IMR-90 (cell line): ENCODE data around the gene TSKS. TPM values are rescaled to one million over a fixed set of nuclear protein-coding genes. Genes with fewer than 3 reads are reported as not detected.

Experiments used
- ATAC-seq: fragments of 200-7000 bp; cut with Tn5 transposase; 2 replicates; pipeline ENCODE4 v1.9.1; 2020; ENCODE audit warnings: low read depth, mild to moderate bottlenecking, moderate library complexity
- BruUV-seq: library from RNA; stranded (reverse); fragments of 400-500 nt; replicated peaks from 2 replicates; lab custom pipeline; 2021; lab: Mats Ljungman, UMichigan
- CTCF ChIA-PET: fragments of 300-600 bp; formaldehyde crosslinking; extraction: SDS; loops from one replicate; lab custom pipeline; 2021; ENCODE audit warnings: antibody characterized with exemption; lab: Yijun Ruan, JAX
- POLR2A ChIA-PET: fragments of 300-600 bp; sonication (Branson Sonifier 250); formaldehyde crosslinking; loops from one replicate; lab custom pipeline; 2022; ENCODE audit warnings: antibody characterized with exemption; ENCODE audit not compliant: unreplicated experiment; lab: Charles Lee
- DNase-seq: peaks from one replicate; pipeline ENCODE4 v3.0.0; 2013
- H2AFZ ChIP-seq: replicated peaks from 2 replicates; pipeline ENCODE3; 2013; ENCODE audit warnings: low read length, mild to moderate bottlenecking; ENCODE audit not compliant: poor library complexity
- H2AK5ac ChIP-seq: 2 replicates; pipeline ENCODE4 v1.6.1; 2013; ENCODE audit warnings: low read depth, low read length, inconsistent platforms
- H2AK9ac ChIP-seq: replicated peaks from 2 replicates; pipeline ENCODE3; 2013; ENCODE audit warnings: mild to moderate bottlenecking, low read depth, low read length, moderate library complexity; ENCODE audit not compliant: poor library complexity
- H2BK120ac ChIP-seq: 2 replicates; pipeline ENCODE4 v1.6.1; 2013; ENCODE audit warnings: low read depth, low read length, inconsistent platforms
- H2BK15ac ChIP-seq: 3 replicates; pipeline ENCODE4 v1.6.1; 2013; ENCODE audit warnings: low read depth, low read length, inconsistent platforms
- H2BK20ac ChIP-seq: 2 replicates; pipeline ENCODE4 v1.6.1; 2013; ENCODE audit warnings: low read depth, mild to moderate bottlenecking, inconsistent platforms, low read length, moderate library complexity
- H2BK5ac ChIP-seq: 2 replicates; pipeline ENCODE4 v1.6.1; 2013; ENCODE audit warnings: mild to moderate bottlenecking, low read depth, low read length, inconsistent platforms; ENCODE audit not compliant: poor library complexity, severe bottlenecking
- H3K14ac ChIP-seq: replicated peaks from 2 replicates; pipeline ENCODE4 v1.6.1; 2013; ENCODE audit warnings: low read depth, low read length, inconsistent platforms
- H3K18ac ChIP-seq: 2 replicates; pipeline ENCODE4 v1.6.1; 2013; ENCODE audit warnings: low read depth, low read length, control low read depth
- H3K23ac ChIP-seq: 2 replicates; pipeline ENCODE4 v1.6.1; 2013; ENCODE audit warnings: low read depth, low read length, inconsistent platforms
- H3K27ac ChIP-seq: 2 replicates; pipeline ENCODE4 v1.5.1; 2013; ENCODE audit warnings: mild to moderate bottlenecking, control low read depth, low read length; ENCODE audit not compliant: insufficient read depth
- H3K27me3 ChIP-seq: 2 replicates; pipeline ENCODE4 v1.6.1; 2013; ENCODE audit warnings: low read length; ENCODE audit not compliant: control insufficient read depth, insufficient read depth
- H3K36me3 ChIP-seq: 2 replicates; pipeline ENCODE4 v1.6.1; 2013; ENCODE audit warnings: low read length, mixed read lengths; ENCODE audit not compliant: control insufficient read depth, insufficient read depth
- H3K4ac ChIP-seq: 2 replicates; pipeline ENCODE4 v1.6.1; 2013; ENCODE audit warnings: low read depth, low read length, inconsistent platforms
- H3K4me1 ChIP-seq: 2 replicates; pipeline ENCODE4 v1.6.1; 2013; ENCODE audit warnings: low read length, mixed read lengths; ENCODE audit not compliant: control insufficient read depth, insufficient read depth
- H3K4me2 ChIP-seq: 2 replicates; pipeline ENCODE4 v1.6.1; 2013; ENCODE audit warnings: low read depth, mild to moderate bottlenecking, control low read depth, low read length, moderate library complexity
- H3K4me3 ChIP-seq: 2 replicates; pipeline ENCODE4 v1.5.1; 2013; ENCODE audit warnings: low read depth, mild to moderate bottlenecking, control low read depth, low read length, moderate library complexity; ENCODE audit not compliant: insufficient read depth
- H3K56ac ChIP-seq: 2 replicates; pipeline ENCODE4 v1.6.1; 2013; ENCODE audit warnings: low read length, inconsistent platforms; ENCODE audit not compliant: insufficient read depth; ENCODE audit errors: extremely low read depth
- H3K79me1 ChIP-seq, 2 experiments: 2 replicates each; pipeline ENCODE4 v1.6.1; 2013; ENCODE audit warnings: low read length in 2 of 2, inconsistent platforms in 1 of 2, low read depth in 1 of 2
- H3K9ac ChIP-seq: 2 replicates; pipeline ENCODE4 v1.6.1; 2013; ENCODE audit warnings: low read depth, low read length, control low read depth
- H3K9me1 ChIP-seq: 2 replicates; pipeline ENCODE4 v1.6.1; 2013; ENCODE audit warnings: low read length, inconsistent platforms; ENCODE audit not compliant: insufficient read depth
- H3K9me3 ChIP-seq: 2 replicates; pipeline ENCODE4 v1.6.1; 2013; ENCODE audit warnings: low read length; ENCODE audit not compliant: control insufficient read depth, insufficient read depth
- H4K20me1 ChIP-seq: 2 replicates; pipeline ENCODE4 v1.6.1; 2013; ENCODE audit warnings: low read length, inconsistent platforms; ENCODE audit not compliant: insufficient read depth
- H4K5ac ChIP-seq: 2 replicates; pipeline ENCODE4 v1.6.1; 2013; ENCODE audit warnings: mild to moderate bottlenecking, low read depth, low read length, control low read depth
- H4K8ac ChIP-seq, 2 experiments: 2 replicates each; pipeline ENCODE4 v1.6.1; 2013; ENCODE audit warnings: low read depth in 2 of 2, low read length in 2 of 2, control low read depth in 1 of 2, inconsistent platforms in 1 of 2
- H4K91ac ChIP-seq: 2 replicates; pipeline ENCODE4 v1.6.1; 2013; ENCODE audit warnings: low read depth, low read length, inconsistent platforms; ENCODE audit not compliant: insufficient read depth
- CEBPB ChIP-seq: IDR thresholded peaks from 2 replicates; pipeline ENCODE4 v1.6.1; 2012; ENCODE audit warnings: low read depth, low read length, improper control_type of control experiment
- CHD1 ChIP-seq: IDR thresholded peaks from 2 replicates; pipeline ENCODE4 v1.6.1; 2012; ENCODE audit warnings: low read depth, low read length, improper control_type of control experiment
- FOS ChIP-seq: fragments of 150-350 bp; IDR thresholded peaks from 2 replicates; pipeline ENCODE4 v1.6.1; 2016; ENCODE audit warnings: low read depth, low read length
- MAFK ChIP-seq: IDR thresholded peaks from 2 replicates; pipeline ENCODE4 v1.6.1; 2012; ENCODE audit warnings: low read depth, low read length, improper control_type of control experiment
- MAZ ChIP-seq: IDR thresholded peaks from 2 replicates; pipeline ENCODE4 v1.6.1; 2012; ENCODE audit warnings: low read depth, mild to moderate bottlenecking, low read length, improper control_type of control experiment, moderate library complexity, borderline replicate concordance
- NFE2L2 ChIP-seq: fragments of 150-350 bp; IDR thresholded peaks from 2 replicates; pipeline ENCODE4 v1.6.1; 2016; ENCODE audit warnings: low read depth, mild to moderate bottlenecking, low read length
- RAD21 ChIP-seq: IDR thresholded peaks from 2 replicates; pipeline ENCODE4 v1.6.1; 2012; ENCODE audit warnings: low read length, improper control_type of control experiment
- RCOR1 ChIP-seq: IDR thresholded peaks from 2 replicates; pipeline ENCODE4 v1.6.1; 2012; ENCODE audit warnings: mild to moderate bottlenecking, low read length, improper control_type of control experiment; ENCODE audit not compliant: insufficient replicate concordance
- RFX5 ChIP-seq: IDR thresholded peaks from 2 replicates; pipeline ENCODE4 v1.8.0; 2012; ENCODE audit warnings: low read depth, mild to moderate bottlenecking, low read length, moderate library complexity
- SMC3 ChIP-seq: fragments of 150-350 bp; IDR thresholded peaks from 2 replicates; pipeline ENCODE4 v1.6.1; 2016; ENCODE audit warnings: low read depth, mild to moderate bottlenecking, antibody characterized with exemption, low read length, moderate library complexity
- WGBS, 2 experiments: methylation state at CpG; one replicate each; pipeline versions ENCODE4 v1.1.5 to v1.1.7; 2013; ENCODE audit warnings: missing lambda C conversion rate in 2 of 2; ENCODE audit not compliant: insufficient read length in 1 of 2; ENCODE audit errors: extremely low coverage in 2 of 2; 5-methylcytosine and 5-hydroxymethylcytosine counted together
- dilution Hi-C: fragments of 300-500 bp; cut with HindIII; formaldehyde crosslinking; loops from one replicate; pipeline ENCODE4 v1.14.3; 2018; ENCODE audit warnings: low sequenced_read_pairs; ENCODE audit not compliant: unreplicated experiment
- in situ Hi-C: fragments of 300-500 bp; cut with MboI; formaldehyde crosslinking; loops from 3 replicates; pipeline ENCODE4 v1.14.3; 2019; ENCODE audit warnings: low sequenced_read_pairs, inconsistent platforms, mixed read lengths
- intact Hi-C: fragments of 100-400 bp; cut with micrococcal nuclease; formaldehyde crosslinking; loops from 2 replicates; pipeline ENCODE4 v1.10.0; 2022
- polyA plus RNA-seq, 3 experiments: library from polyadenylated mRNA; depleted of rRNA; stranded (reverse); fragments of >200 nt; gene quantifications; 2 replicates each; pipeline ENCODE4 v1.2.3, GENCODE V29; 2012; ENCODE audit warnings: low replicate concordance in 1 of 3
- total RNA-seq: library from RNA; depleted of rRNA; stranded (reverse); fragments of >200 nt; gene quantifications from 2 replicates; pipeline ENCODE4 v1.2.3, GENCODE V29; 2012
- TF ChIP-seq, protein P1 (sequence below): fragments of 150-350 bp; IDR thresholded peaks from 2 replicates; pipeline ENCODE4 v1.6.1; 2016; ENCODE audit warnings: low read depth, mild to moderate bottlenecking, low read length, moderate library complexity, borderline replicate concordance
- TF ChIP-seq, protein P2 (sequence below): conservative IDR thresholded peaks from 2 replicates; pipeline ENCODE4 v1.5.1; 2012; ENCODE audit warnings: mild to moderate bottlenecking, low read depth, low read length, improper control_type of control experiment

The TSKS gene
- total and polyA plus RNA-seq, 2 of the 4 experiments (the other 2 are of a cell fraction), result not detected

DNA sequence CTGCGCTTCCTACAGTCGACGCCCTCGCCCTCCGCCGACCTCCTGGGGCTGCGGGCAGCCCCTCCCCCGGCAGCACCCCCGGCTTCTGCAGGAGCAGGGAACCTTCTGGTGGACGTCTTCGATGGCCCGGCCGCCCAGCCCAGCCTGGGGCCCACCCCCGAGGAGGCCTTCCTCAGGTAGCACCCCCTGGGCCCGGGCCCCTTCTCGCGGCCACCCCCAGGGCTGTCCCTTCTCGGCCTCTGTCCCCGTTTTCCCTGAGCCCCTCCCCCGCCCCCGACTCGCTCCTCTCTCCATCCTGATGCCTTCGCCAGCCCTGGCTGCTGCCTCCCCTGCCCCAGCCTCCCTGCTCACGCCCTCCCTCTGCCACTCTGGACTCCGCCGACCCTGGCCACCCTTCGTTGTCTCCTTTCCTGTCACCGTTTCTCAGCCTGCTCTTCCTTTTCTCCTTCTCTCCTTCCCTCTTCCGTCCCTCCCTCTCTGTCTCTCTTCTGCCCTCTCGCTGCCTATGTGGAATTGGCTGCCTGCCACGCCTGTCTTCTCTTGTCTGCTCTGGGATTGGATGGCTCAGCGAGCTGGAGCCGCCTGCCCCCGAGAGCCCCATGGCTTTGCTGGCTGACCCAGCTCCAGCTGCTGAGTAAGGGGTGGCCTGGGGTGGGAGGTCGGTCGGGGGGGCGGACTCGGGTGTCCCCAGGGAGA lies 39.0 kb upstream of the TSKS start (continued):
- TF ChIP-seq NFE2L2 (no peak), CEBPB (no peak)

DNA sequence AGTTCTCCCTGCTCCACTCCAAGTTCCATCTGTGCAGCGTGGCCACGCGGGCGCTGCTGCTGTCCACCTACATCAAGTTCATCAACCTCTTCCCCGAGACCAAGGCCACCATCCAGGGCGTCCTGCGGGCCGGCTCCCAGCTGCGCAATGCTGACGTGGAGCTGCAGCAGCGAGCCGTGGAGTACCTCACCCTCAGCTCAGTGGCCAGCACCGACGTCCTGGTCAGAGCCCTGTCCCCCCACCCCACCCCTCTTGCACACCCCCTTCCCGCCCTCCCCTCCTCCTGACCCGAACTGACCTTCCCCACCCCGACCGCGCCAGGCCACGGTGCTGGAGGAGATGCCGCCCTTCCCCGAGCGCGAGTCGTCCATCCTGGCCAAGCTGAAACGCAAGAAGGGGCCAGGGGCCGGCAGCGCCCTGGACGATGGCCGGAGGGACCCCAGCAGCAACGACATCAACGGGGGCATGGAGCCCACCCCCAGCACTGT lies 38.3 kb upstream of the TSKS start:
- H3K9me1 ChIP-seq, result 0 out of 2 replicates have a peak, but pooled peaks cover 3% of the 10 kb centered on the region
- H3K4ac ChIP-seq, result no peak overlapping the region
- no peak for DNase-seq
- H4K5ac ChIP-seq, result no peak overlapping the region
- no peak overlapping the region for H2AFZ ChIP-seq
- H2BK5ac ChIP-seq, result no peak overlapping the region
- peaks cover 10% of the 10 kb centered on the region for H4K20me1 ChIP-seq
- peak overlapping the region; percentile 20; the same call in 1 of the 2 replicates for H3K4me2 ChIP-seq
- H3K14ac ChIP-seq, result no peak overlapping the region
- peak overlapping the region; percentile 59 for H2AK5ac ChIP-seq
- ATAC-seq, result no peak
- peak overlapping the region; percentile 98 for H2AK9ac ChIP-seq
- dilution Hi-C loops (no loop called here), in situ Hi-C loops (no loop called here), intact Hi-C loops (loop anchor here (5.0 kb wide), 1 partner anchor 109 kb away; the partner anchor contains the start of gene CPT1C)
- H3K36me3 ChIP-seq, result peaks cover 64% of the 10 kb centered on the region
- no peak overlapping the region for H2BK20ac ChIP-seq
- H3K9me3 ChIP-seq, result no peaks in the 10 kb centered on the region
- no peak overlapping the region for H2BK15ac ChIP-seq
- H3K79me1 ChIP-seq, result peaks cover 4 to 25% of the 10 kb centered on the region in 2 experiments; a peak in 3 of 4 replicates
- no peak overlapping the region for H3K18ac ChIP-seq
- no peak overlapping the region for H2BK120ac ChIP-seq
- peak overlapping the region; percentile 48; the same call in 1 of the 2 replicates for H3K4me3 ChIP-seq
- no peaks in the 10 kb centered on the region; the same call in 1 of the 2 replicates for H3K4me1 ChIP-seq
- H3K56ac ChIP-seq, result no peak overlapping the region
- H3K23ac ChIP-seq, result no peak overlapping the region
- TSS peak; percentile 67 for BruUV-seq
- H3K27me3 ChIP-seq, result no peaks in the 10 kb centered on the region
- CTCF ChIA-PET, result no interaction called here
- WGBS, 2 experiments, result 50% methylated on average over 12 of the region's 32 CpGs; no CpG with 5 or more reads in 1 of the 2 experiments
- no peak overlapping the region for H4K91ac ChIP-seq
- no peak overlapping the region; a peak in 2 of 4 replicates for H4K8ac ChIP-seq
- POLR2A ChIA-PET, result no interaction called here
- peak overlapping the region; percentile 2; the same call in 1 of the 2 replicates for H3K27ac ChIP-seq
- H3K9ac ChIP-seq, result no peak overlapping the region; the same call in 1 of the 2 replicates
- TF ChIP-seq FOS (no peak), CEBPB (no peak), RFX5 (no peak), SMC3 (no peak), RAD21 (no peak), MAFK (no peak), CHD1 (no peak), MAZ (no peak), RCOR1 (no peak)
- TF ChIP-seq, protein P1, sequence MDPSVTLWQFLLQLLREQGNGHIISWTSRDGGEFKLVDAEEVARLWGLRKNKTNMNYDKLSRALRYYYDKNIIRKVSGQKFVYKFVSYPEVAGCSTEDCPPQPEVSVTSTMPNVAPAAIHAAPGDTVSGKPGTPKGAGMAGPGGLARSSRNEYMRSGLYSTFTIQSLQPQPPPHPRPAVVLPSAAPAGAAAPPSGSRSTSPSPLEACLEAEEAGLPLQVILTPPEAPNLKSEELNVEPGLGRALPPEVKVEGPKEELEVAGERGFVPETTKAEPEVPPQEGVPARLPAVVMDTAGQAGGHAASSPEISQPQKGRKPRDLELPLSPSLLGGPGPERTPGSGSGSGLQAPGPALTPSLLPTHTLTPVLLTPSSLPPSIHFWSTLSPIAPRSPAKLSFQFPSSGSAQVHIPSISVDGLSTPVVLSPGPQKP, result no peak
- TF ChIP-seq, protein P2, sequence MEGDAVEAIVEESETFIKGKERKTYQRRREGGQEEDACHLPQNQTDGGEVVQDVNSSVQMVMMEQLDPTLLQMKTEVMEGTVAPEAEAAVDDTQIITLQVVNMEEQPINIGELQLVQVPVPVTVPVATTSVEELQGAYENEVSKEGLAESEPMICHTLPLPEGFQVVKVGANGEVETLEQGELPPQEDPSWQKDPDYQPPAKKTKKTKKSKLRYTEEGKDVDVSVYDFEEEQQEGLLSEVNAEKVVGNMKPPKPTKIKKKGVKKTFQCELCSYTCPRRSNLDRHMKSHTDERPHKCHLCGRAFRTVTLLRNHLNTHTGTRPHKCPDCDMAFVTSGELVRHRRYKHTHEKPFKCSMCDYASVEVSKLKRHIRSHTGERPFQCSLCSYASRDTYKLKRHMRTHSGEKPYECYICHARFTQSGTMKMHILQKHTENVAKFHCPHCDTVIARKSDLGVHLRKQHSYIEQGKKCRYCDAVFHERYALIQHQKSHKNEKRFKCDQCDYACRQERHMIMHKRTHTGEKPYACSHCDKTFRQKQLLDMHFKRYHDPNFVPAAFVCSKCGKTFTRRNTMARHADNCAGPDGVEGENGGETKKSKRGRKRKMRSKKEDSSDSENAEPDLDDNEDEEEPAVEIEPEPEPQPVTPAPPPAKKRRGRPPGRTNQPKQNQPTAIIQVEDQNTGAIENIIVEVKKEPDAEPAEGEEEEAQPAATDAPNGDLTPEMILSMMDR, result no peak
